Kidney epithelial cell (primary cell): ENCODE measurements around the gene MLEC. TPM values are rescaled to one million over a fixed set of nuclear protein-coding genes. Genes with fewer than 3 reads are reported as not detected.
"Not testable (repeated sequence)": the region's sequence is repeated elsewhere in the genome, so short reads cannot be mapped to it uniquely, and the experiment has no call there.

Source experiments
- DNase-seq: peaks from one replicate; pipeline ENCODE4 v3.0.0-alpha.2; 2010; ENCODE audit warnings: low read depth
- H3K27me3 ChIP-seq: 2 replicates; pipeline ENCODE4 v1.6.0; 2011; ENCODE audit warnings: low read length; ENCODE audit not compliant: control insufficient read depth, insufficient read depth
- H3K36me3 ChIP-seq: 2 replicates; pipeline ENCODE4 v1.5.1; 2011; ENCODE audit warnings: low read length; ENCODE audit not compliant: control insufficient read depth, insufficient read depth
- H3K4me3 ChIP-seq: 2 replicates; pipeline ENCODE4 v1.5.1; 2011; ENCODE audit warnings: low read depth, mild to moderate bottlenecking, control low read depth, low read length
- total RNA-seq: library from RNA; depleted of rRNA; stranded (reverse); fragments of >200 nt; gene quantifications from 2 replicates; pipeline ENCODE4 v1.2.3, GENCODE V29; 2015
- TF ChIP-seq, protein P1 (sequence below): IDR thresholded peaks from 2 replicates; pipeline ENCODE4 v1.5.1; 2011; ENCODE audit warnings: mild to moderate bottlenecking, moderate library complexity, low read length, control low read depth, inconsistent platforms; ENCODE audit not compliant: insufficient read depth, poor library complexity, severe bottlenecking

MLEC gene
- total RNA-seq, 1 donor from 2014 or later = 82.3 TPM

DNA sequence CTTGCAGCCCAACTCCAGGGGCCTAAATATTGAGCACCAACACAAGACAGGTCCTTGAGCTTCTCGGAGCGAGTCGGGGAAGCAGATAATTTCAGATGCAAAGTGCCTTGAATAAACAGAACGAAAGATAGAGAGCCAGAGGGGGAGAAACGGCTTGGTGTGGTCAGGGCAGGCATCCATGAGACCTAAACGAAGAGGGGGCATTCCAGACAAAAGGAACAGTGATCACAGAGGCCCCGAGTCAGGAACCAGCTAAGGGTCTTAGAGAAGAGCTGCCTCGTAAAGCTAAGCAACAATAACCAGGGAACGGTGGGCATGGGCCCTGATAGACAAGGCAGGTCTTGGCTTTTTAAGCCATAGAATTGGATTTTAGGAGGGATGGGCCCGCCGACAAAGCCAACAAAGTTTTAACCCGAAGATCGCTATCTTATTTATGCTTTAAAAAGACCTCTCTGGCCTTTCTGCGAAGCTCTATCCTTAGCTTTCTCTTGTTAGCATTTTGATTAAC, 38.3 kb downstream of the MLEC start:
- Histone ChIP-seq H3K36me3 (peaks cover 5% of the 10 kb centered on the region), H3K4me3 (peak overlapping the region; percentile 65), H3K27me3 (no peaks in the 10 kb centered on the region)
- TF ChIP-seq, protein P1, sequence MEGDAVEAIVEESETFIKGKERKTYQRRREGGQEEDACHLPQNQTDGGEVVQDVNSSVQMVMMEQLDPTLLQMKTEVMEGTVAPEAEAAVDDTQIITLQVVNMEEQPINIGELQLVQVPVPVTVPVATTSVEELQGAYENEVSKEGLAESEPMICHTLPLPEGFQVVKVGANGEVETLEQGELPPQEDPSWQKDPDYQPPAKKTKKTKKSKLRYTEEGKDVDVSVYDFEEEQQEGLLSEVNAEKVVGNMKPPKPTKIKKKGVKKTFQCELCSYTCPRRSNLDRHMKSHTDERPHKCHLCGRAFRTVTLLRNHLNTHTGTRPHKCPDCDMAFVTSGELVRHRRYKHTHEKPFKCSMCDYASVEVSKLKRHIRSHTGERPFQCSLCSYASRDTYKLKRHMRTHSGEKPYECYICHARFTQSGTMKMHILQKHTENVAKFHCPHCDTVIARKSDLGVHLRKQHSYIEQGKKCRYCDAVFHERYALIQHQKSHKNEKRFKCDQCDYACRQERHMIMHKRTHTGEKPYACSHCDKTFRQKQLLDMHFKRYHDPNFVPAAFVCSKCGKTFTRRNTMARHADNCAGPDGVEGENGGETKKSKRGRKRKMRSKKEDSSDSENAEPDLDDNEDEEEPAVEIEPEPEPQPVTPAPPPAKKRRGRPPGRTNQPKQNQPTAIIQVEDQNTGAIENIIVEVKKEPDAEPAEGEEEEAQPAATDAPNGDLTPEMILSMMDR = no peak
- no peak for DNase-seq

DNA sequence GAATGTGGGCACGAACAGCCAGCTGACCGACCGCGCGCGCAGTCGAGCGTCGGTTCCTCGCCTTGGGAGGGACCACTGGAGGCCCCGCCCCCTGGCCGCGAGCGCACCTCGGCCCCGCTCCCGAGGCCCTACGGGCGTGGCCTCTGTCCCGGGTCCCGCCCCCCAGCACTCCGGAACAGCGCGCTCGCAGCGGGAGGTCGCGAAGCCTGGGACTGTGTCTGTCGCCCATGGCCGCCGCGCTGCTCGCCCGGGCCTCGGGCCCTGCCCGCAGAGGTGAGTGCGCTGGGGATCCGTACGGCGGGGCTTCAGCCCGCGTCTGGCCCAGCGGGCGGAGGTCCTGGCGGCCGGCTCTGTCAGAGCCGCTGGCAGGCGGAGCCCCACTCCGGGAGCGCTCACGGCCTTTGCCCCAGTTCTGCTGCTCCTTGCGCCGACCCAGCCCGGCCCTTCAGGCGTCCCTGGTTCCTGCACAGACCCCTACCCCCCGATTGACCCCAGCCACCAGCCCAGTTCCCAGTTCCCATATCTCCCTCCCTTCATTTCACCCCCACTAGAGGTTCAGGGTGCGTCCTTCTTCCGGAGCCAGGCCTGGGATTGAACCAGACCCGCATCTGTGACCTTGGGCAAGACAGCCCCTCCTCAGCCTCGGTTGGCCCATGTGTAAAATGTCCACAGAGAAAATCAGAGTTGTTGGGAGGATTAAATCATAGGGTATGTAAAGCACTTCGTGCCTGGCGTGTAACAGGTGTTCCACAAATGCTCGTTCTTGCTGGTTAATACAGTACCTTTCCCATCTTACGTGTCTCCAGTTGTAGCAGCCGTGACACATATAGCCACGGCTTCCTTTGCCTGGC, 38.9 kb downstream of the MLEC start, which contains the start of gene ACADS:
Gene ACADS, plus strand, starts transcription at position 168 of the 851 bp plus-strand sequence. Its CDS starts 60 bp downstream, at position 228.
- DNase-seq = peak; percentile 28
- Histone ChIP-seq H3K36me3 (peaks cover 3% of the 10 kb centered on the region), H3K27me3 (no peaks in the 10 kb centered on the region), H3K4me3 (peak within 1 kb of the TSS; percentile 65)
- TF ChIP-seq, protein P1 = no peak

DNA sequence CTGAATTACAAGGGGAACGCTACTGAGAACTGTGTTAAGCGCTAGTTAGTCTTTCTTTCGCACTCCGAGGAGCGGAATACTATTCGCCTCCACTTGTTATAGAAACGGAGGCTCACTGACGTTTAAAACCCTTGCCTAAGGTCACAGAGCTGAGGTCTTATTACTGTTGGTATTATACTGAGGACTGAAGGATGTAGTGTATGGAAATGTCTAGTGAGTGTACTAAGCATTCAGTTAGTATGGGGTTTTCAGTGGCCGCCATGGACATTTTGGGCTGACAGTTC, 39.5 kb downstream of the MLEC start:
- no peaks in the 10 kb centered on the region for H3K27me3 ChIP-seq
- peaks cover 3% of the 10 kb centered on the region for H3K36me3 ChIP-seq
- TF ChIP-seq, protein P1 = no peak
- H3K4me3 ChIP-seq = no peak overlapping the region
- no peak for DNase-seq

DNA sequence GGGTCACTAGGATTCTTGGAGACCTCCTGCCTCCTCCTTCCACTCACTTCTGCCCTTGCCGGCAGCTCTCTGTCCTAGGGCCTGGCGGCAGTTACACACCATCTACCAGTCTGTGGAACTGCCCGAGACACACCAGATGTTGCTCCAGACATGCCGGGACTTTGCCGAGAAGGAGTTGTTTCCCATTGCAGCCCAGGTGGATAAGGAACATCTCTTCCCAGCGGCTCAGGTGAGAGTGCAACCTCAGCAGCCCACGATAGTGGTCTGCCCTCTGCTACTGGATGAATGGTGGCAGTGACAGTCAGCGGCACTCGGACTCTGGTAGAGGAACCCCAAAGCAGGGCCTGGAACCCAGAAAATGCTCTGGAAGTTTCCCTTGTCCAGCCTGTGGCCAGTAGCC, 40.0 kb downstream of the MLEC start:
- Histone ChIP-seq H3K27me3 (no peaks in the 10 kb centered on the region), H3K4me3 (no peak overlapping the region), H3K36me3 (peaks cover 3% of the 10 kb centered on the region)
- no peak for DNase-seq
- TF ChIP-seq, protein P1 = no peak

DNA sequence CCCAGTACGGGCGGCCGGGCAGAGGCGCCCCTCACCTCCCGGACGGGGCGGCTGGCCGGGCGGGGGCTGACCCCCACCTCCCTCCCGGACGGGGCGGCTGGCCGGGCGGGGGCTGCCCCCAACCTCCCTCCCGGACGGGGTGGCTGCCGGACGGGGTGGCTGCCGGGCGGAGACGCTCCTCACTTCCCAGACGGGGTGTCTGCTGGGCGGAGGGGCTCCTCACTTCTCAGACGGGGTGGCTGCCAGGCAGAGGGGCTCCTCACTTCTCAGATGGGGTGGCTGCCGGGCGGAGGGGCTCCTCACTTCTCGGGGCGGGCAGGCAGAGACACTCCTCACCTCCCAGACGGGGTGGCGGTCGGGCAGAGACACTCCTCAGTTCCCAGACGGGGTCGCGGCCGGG, 45.2 kb downstream of the MLEC start:
- not testable (repeated sequence) for H3K36me3 ChIP-seq, H3K27me3 ChIP-seq, DNase-seq, H3K4me3 ChIP-seq

DNA sequence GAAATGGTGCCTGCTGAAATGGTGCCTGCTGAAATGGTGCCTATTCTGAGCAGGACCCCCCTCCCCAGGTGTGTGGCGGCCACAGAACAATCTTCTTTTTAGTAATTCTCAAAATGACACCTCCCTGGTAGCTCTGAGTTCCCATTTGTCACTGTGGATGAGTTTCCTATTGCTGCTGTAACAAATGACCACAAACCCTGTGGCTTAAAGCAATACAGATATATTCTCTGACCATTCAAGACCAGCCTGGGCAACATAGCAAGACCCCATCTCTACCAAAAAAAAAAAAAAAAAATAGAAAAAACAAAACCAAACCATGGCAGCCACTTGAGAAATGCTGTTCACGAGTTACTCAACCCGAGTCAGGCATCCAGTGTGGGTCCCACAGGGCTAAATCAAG, 46.6 kb downstream of the MLEC start:
- TF ChIP-seq, protein P1 = no peak
- DNase-seq = no peak
- no peak overlapping the region for H3K4me3 ChIP-seq
- no peaks in the 10 kb centered on the region for H3K27me3 ChIP-seq
- H3K36me3 ChIP-seq = no peaks in the 10 kb centered on the region
